ENCODE measurements around the gene DSCAML1.

Gene DSCAML1

DNA sequence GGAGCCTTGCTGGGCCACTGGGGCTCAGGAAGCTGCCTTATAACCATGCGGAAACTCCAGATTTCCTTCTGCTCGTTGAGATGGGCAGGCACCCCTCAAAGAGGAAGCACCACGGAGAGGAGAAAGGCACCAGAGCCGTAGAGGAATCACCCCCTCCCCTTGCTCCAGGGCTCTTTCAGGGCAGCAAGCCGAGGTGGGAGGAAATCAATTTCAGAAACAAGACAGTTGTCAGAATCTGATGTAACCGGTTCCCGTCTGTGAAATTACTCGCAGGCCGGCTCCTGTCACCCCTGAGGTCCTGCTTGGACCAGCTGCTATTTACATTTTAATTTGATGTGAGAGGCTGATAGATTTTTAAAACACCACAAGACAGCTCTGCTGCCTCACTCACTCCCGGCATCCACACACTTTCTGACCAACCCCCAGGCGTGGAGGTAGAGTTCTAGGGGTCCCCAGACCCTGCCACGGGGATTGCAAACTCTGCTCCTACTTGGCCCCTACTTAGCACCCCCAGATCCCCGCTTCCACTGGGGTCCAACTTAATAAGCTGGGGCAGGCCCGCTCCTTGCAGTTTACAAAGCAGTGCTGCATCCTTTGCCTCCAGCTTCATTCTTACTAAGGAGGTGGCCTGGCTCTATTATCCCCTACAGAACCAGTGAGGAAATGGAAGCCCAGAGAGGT is 306.9 kb downstream of the DSCAML1 start:
- Mint-ChIP-seq H3K27ac (no peak overlapping the region), H3K4me1 (no peaks in the 10 kb centered on the region), H3K4me3 (no peak overlapping the region), H3K27me3 (peaks cover 7% of the 10 kb centered on the region), H3K36me3 (no peaks in the 10 kb centered on the region), H3K9me3 (no peaks in the 10 kb centered on the region)

GRCh38 chr11:117488996-117489952 is 307.7 kb downstream of the DSCAML1 start:
- no peak overlapping the region for H3K27ac Mint-ChIP-seq

DNA sequence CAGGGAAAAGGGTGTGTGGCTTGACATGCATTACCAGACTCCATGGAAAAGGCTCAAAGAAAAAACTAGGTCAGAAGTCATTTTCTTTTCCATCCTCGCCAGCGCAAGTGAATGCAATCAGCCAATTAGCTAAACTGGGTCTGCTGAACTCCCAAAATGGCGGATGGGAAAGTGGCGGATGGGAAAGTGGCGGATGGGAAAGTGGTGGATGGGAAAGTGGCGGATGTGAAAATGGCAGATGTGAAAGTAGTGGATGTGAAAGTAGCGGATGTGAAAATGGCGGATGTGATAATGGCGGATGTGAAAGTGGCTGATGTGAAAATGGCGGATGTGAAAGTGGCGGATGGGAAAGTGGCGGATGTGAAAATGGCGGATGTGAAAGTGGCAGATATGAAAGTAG is 311.0 kb downstream of the DSCAML1 start:
- H3K9me3 Mint-ChIP-seq, result no peaks in the 10 kb centered on the region
- H3K4me3 Mint-ChIP-seq, result no peak overlapping the region

More at GRCh38 chr11:117488996-117489952, 307.7 kb downstream of the DSCAML1 start:
- peaks cover 7% of the 10 kb centered on the region for H3K27me3 Mint-ChIP-seq
- H3K36me3 Mint-ChIP-seq, result no peaks in the 10 kb centered on the region
- no peaks in the 10 kb centered on the region for H3K4me1 Mint-ChIP-seq
- no peak overlapping the region for H3K4me3 Mint-ChIP-seq
- H3K9me3 Mint-ChIP-seq, result no peaks in the 10 kb centered on the region

DNA sequence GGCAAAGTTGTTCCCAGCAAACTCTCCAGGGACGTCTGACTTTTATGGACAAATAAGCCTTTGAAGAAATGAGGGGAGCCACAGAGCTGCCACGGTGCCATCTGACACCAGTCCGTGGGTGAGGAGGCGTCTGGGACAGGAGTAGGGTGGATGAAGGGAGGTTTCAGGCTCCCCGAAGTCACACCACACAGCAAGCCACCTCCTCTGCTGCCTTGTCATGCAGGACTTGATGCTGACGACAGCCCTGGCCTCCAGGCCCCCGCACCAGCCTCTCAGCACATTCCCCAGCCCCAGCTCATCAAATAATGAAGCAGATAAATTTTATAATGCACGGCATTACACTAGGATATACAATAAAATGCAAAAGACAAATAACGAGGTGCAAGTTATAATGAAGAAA is 312.9 kb downstream of the DSCAML1 start:
- Mint-ChIP-seq H3K36me3 (no peaks in the 10 kb centered on the region), H3K4me1 (no peaks in the 10 kb centered on the region), H3K4me3 (no peak overlapping the region), H3K27me3 (peaks cover 2% of the 10 kb centered on the region), H3K27ac (no peak overlapping the region), H3K9me3 (no peaks in the 10 kb centered on the region)

More for the DNA sequence above, 311.0 kb downstream of the DSCAML1 start:
- Mint-ChIP-seq H3K36me3 (no peaks in the 10 kb centered on the region), H3K27ac (no peak overlapping the region), H3K27me3 (peaks cover 5% of the 10 kb centered on the region), H3K4me1 (no peaks in the 10 kb centered on the region)

DNA sequence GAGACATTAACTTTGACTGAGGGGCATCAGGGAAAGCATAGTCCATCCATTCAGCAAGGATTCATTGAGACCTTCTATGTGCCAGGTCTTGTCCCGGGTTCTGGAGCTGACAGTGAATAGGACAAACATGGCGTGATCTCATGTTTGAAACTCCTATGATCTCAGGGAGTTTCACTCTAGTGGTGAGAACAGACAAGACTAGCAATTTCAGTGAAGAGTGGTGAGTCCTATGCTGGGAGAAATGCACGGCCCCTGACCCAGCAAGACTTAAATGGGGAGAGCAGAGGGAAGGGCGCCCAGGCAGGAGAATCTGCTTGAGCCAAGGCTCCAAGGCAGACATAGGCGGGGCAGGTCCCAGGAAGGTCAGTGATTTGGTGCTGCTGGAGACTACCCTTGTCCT is 313.6 kb downstream of the DSCAML1 start:
- H3K4me3 Mint-ChIP-seq, result no peak overlapping the region
- no peaks in the 10 kb centered on the region for H3K36me3 Mint-ChIP-seq
- peaks cover 2% of the 10 kb centered on the region for H3K27me3 Mint-ChIP-seq
- H3K9me3 Mint-ChIP-seq, result no peaks in the 10 kb centered on the region
- H3K4me1 Mint-ChIP-seq, result no peaks in the 10 kb centered on the region
- no peak overlapping the region for H3K27ac Mint-ChIP-seq

- H3K36me3 Mint-ChIP-seq, result no peaks in the 10 kb centered on the region
- no peaks in the 10 kb centered on the region for H3K4me1 Mint-ChIP-seq
- H3K27me3 Mint-ChIP-seq, result peaks cover 2% of the 10 kb centered on the region
- H3K27ac Mint-ChIP-seq, result no peak overlapping the region
- H3K4me3 Mint-ChIP-seq, result no peak overlapping the region
- no peaks in the 10 kb centered on the region for H3K9me3 Mint-ChIP-seq
Measured at GRCh38 chr11:117482881-117483280, 314.1 kb downstream of the DSCAML1 start.

DNA sequence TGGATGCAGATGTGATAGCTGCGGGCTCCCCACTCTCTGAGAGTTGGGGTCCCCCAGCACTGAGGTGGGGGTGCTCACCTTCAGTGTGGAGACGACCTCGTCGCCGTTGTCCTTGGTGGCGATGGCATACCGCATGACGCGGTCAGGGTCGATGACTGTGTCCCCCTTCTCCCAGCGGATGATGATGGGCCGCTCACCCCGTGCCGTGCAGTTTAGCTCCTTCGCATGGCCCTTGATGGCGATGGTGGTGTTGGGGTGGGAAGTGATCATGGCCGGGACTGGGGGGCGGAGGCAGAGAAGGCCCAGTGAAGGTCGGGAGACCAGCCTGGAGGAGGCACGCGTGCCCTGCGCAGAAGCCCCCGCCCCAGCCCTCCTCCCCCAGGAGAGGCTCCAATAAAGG is 315.1 kb downstream of the DSCAML1 start:
- H3K4me1 Mint-ChIP-seq, result no peaks in the 10 kb centered on the region
- no peaks in the 10 kb centered on the region for H3K36me3 Mint-ChIP-seq
- H3K27me3 Mint-ChIP-seq, result peaks cover 2% of the 10 kb centered on the region
- H3K4me3 Mint-ChIP-seq, result no peak overlapping the region
- H3K27ac Mint-ChIP-seq, result no peak overlapping the region
- no peaks in the 10 kb centered on the region for H3K9me3 Mint-ChIP-seq

- Mint-ChIP-seq H3K9me3 (no peaks in the 10 kb centered on the region), H3K4me1 (no peaks in the 10 kb centered on the region), H3K27ac (no peak overlapping the region), H3K4me3 (no peak overlapping the region), H3K27me3 (peaks cover 4% of the 10 kb centered on the region), H3K36me3 (no peaks in the 10 kb centered on the region)
Measured at GRCh38 chr11:117481036-117481435, 316.0 kb downstream of the DSCAML1 start.

DNA sequence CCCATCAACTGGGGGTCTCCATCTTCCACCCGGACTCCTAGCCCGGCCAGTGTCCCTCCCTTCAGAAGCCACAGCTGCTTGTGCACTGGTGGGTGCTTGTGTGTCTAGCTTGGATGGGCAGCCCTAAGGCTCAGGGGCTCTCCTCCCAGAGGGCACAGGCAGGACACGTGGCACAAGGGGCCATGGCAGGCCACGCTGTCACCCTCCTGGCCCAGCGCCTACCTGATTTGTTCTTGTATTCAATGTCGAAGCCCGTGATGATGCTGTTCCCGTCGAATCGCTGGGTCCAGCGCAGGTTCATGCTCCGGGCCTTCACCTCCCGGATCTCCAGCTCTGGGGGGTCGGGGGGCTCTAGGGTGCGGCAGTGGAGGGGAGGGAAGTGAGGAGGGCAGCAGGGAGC is 316.8 kb downstream of the DSCAML1 start:
- H3K9me3 Mint-ChIP-seq, result no peaks in the 10 kb centered on the region
- H3K4me1 Mint-ChIP-seq, result no peaks in the 10 kb centered on the region
- H3K27ac Mint-ChIP-seq, result no peak overlapping the region
- no peaks in the 10 kb centered on the region for H3K36me3 Mint-ChIP-seq
- H3K27me3 Mint-ChIP-seq, result peaks cover 4% of the 10 kb centered on the region
- H3K4me3 Mint-ChIP-seq, result no peak overlapping the region

DNA sequence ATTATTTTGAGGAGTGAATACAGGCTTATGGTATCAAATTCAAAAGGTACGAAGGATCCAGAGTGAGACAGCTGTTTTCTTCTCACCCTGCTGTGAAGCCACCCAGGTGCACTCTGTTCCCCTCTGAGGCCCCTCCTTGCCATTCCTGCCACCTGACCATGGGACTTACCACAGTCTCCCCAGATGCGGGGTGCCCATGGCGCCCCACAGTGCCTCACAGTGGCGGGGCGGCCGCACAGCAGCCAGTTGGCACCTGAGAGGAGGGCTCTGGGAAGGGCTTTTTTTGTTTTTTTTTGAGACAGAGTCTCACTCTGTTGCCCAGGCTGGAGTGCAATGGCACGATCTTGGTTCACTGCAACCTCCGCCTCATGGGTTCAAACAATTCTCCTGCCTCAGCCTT is 317.6 kb downstream of the DSCAML1 start:
- no peaks in the 10 kb centered on the region for H3K36me3 Mint-ChIP-seq
- H3K4me3 Mint-ChIP-seq, result no peak overlapping the region
- H3K9me3 Mint-ChIP-seq, result no peaks in the 10 kb centered on the region
- H3K27me3 Mint-ChIP-seq, result peaks cover 5% of the 10 kb centered on the region
- H3K27ac Mint-ChIP-seq, result no peak overlapping the region
- H3K4me1 Mint-ChIP-seq, result no peaks in the 10 kb centered on the region

DNA sequence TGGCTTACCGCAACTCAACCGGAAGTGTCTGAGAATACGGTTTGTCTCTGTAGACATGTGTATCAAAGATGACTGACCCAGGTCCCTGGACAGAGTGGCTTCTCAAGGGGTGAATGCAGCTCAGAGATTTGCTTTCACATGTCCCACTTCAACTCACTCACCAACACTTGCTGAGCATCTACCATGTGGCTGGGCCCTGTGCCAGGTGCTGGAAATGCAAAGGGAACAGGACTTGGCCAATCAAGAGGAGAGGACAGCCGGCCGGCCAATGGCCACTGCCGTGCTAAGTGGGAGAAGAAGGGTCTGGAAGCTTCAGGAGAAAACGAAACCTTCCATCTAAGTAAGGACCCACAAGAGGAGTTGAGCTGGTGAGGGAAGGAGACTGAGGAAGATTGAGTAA is 318.1 kb downstream of the DSCAML1 start:
- no peaks in the 10 kb centered on the region for H3K4me1 Mint-ChIP-seq
- H3K27me3 Mint-ChIP-seq, result peaks cover 3% of the 10 kb centered on the region
- no peaks in the 10 kb centered on the region for H3K36me3 Mint-ChIP-seq
- no peak overlapping the region for H3K4me3 Mint-ChIP-seq
- H3K27ac Mint-ChIP-seq, result no peak overlapping the region
- no peaks in the 10 kb centered on the region for H3K9me3 Mint-ChIP-seq

DNA sequence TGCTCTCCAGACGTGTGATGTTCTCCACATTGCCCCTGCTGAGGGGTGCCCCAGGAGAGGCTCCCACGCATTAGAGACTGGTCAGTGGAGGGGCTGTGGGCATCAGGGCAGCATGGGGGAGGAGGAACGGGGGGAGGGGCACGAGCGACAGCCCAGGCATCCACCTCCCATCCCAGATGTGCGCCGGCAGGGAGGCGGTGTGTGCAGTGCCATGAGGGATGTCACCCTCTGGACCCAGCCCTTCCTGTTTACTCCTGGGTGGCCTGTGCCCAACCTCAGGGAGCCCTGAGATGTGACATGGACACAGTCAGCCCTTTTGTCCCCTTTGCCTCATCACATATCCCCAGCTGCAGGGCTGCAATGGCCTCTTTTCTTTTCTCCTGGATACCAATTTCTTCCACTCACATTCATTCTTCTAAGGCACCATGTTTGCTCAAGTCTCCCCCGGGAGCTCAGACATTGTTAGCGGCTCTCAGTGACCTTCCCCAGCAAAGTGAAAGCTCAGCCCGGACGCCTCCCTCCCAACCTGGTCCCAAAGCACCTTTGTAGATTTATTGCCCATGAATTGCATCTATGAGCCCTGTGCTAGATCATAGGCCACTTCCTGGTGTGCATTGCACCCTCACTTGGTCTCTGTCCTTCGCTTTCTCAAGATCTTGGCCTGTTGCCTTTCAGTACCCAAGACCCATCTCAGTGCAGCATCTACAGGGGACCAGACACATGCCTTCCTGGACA is 318.7 kb downstream of the DSCAML1 start:
- H3K27me3 Mint-ChIP-seq, result peaks cover 3% of the 10 kb centered on the region
- H3K4me1 Mint-ChIP-seq, result no peaks in the 10 kb centered on the region
- no peaks in the 10 kb centered on the region for H3K36me3 Mint-ChIP-seq
- H3K9me3 Mint-ChIP-seq, result no peaks in the 10 kb centered on the region
- H3K27ac Mint-ChIP-seq, result no peak overlapping the region
- no peak overlapping the region for H3K4me3 Mint-ChIP-seq

DNA sequence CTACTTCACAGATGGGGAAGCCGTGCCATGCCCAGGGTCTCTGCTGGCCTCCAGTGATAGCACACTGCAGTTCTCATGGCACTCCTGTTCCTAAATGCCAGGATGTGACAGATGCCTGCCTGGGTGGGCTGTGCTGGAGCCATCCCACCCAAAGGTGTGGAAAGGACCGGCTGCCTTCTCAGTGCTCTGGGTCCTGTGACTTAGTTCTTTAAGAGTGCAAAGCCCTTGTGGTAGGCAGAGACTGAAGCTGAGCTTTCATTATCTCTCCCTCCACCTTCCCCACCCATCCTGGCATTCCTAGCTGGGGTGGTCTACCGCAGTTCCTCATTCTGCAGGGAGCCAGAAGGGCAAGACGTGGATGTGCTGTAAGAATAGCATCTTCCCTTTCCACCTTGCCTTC is 319.3 kb downstream of the DSCAML1 start:
- H3K36me3 Mint-ChIP-seq, result no peaks in the 10 kb centered on the region
- H3K9me3 Mint-ChIP-seq, result no peaks in the 10 kb centered on the region
- H3K27ac Mint-ChIP-seq, result no peak overlapping the region
- no peak overlapping the region for H3K4me3 Mint-ChIP-seq
- peaks cover 3% of the 10 kb centered on the region for H3K27me3 Mint-ChIP-seq
- no peaks in the 10 kb centered on the region for H3K4me1 Mint-ChIP-seq

DNA sequence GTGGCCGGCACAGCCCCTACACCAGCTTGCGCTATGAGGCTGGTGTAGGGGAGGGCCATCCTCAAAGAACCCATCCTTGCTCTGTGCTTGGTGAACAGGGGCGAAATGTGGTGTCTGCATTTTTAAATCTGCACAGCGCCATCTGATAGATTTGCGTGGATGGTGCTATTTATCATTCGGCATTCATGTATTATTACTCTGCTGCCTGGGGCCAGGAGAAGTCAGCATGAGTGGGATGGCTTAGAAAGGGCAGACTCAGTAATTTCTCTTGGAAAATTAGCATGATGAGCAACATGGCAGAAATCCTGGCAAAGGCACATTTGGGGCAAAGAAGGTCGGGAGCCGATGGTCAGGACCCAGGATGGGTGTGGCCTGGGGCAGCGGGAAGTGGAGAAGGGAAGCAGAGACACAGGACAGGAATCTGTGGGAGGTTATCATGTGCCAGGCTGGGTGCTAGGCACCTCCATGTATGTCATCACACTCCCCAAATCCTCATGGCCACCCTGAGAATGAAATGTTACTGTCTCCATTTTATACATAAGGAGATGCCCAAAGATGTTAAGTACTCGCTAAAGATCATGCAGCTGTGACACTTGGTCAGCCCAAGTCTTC is 320.4 kb downstream of the DSCAML1 start:
- H3K27me3 Mint-ChIP-seq, result peaks cover 4% of the 10 kb centered on the region
- no peaks in the 10 kb centered on the region for H3K9me3 Mint-ChIP-seq
- H3K27ac Mint-ChIP-seq, result no peak overlapping the region
- H3K36me3 Mint-ChIP-seq, result no peaks in the 10 kb centered on the region
- H3K4me3 Mint-ChIP-seq, result no peak overlapping the region
- no peaks in the 10 kb centered on the region for H3K4me1 Mint-ChIP-seq

- Mint-ChIP-seq H3K4me3 (no peak overlapping the region), H3K27ac (no peak overlapping the region), H3K36me3 (no peaks in the 10 kb centered on the region), H3K27me3 (peaks cover 4% of the 10 kb centered on the region), H3K9me3 (no peaks in the 10 kb centered on the region), H3K4me1 (no peaks in the 10 kb centered on the region)
Measured at GRCh38 chr11:117475716-117476530, 321.1 kb downstream of the DSCAML1 start.

All from activated naive CD4-positive, alpha-beta T cell treated with anti-CD3 and anti-CD28 coated beads, Interleukin-2, amount 50 U/mL, for 24 hours (primary cell).